Measurements from ENCODE around the gene KCNQ1. TPM values are rescaled to one million over a fixed set of nuclear protein-coding genes. Genes with fewer than 3 reads are reported as not detected.

The KCNQ1 gene
- total and polyA plus RNA-seq, 2 of the 13 experiments (the other 11 are each of a cell fraction or from before 2014, with no cell fraction given) = 0.02 to 0.08 TPM

DNA sequence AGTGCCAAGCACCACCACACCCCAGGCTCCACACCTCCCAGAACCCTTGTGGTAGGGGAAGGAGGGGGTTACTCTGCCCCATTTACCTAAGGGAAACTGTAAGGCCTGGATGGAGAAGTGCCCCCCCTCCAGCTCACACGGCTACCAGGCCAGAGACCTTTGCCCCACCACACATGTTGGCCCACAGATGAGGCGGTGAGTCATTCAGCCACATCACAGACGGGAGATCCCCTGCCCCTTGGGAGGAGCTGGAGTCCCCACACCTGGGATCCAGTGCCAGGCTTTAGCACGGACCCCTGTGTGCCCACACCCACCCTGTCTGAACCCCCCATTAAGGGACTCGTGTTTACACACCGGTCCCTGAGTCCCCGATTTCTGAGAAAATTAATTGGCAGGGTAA, 415.8 kb downstream of the KCNQ1 start (continued):
- TF ChIP-seq, protein P1, sequence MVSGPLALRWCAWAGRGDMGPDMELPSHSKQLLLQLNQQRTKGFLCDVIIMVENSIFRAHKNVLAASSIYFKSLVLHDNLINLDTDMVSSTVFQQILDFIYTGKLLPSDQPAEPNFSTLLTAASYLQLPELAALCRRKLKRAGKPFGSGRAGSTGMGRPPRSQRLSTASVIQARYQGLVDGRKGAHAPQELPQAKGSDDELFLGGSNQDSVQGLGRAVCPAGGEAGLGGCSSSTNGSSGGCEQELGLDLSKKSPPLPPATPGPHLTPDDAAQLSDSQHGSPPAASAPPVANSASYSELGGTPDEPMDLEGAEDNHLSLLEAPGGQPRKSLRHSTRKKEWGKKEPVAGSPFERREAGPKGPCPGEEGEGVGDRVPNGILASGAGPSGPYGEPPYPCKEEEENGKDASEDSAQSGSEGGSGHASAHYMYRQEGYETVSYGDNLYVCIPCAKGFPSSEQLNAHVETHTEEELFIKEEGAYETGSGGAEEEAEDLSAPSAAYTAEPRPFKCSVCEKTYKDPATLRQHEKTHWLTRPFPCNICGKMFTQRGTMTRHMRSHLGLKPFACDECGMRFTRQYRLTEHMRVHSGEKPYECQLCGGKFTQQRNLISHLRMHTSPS (CRISPR knock-in tag; IDR thresholded peaks at IDR 0.05; ENCODE audit: low read depth) = peak; percentile 56; the same call in 1 of the 2 replicates
- 0 out of 2 replicates have a peak, but pooled peaks have one; percentile 22 for TF ChIP-seq KDM2A (CRISPR knock-in tag; IDR thresholded peaks at IDR 0.05; ENCODE audit: borderline replicate concordance, low read depth)
- TF ChIP-seq GATAD2A (CRISPR knock-in tag; IDR thresholded peaks at IDR 0.05) = peak; percentile 44
- TF ChIP-seq HNRNPUL1 (IDR thresholded peaks at IDR 0.05; ENCODE audit: low read depth, low read length) = no peak
- TF ChIP-seq FOSL1 (CRISPR knock-in tag; IDR thresholded peaks at IDR 0.05; ENCODE audit: borderline replicate concordance) = peak; percentile 74
- TF ChIP-seq DPF2 (CRISPR knock-in tag; IDR thresholded peaks at IDR 0.05; ENCODE audit: borderline replicate concordance, low read depth) = peak; percentile 47; the same call in 1 of the 2 replicates
- no peak for TF ChIP-seq LCORL (IDR thresholded peaks at IDR 0.05)
- TF ChIP-seq LCORL (CRISPR knock-in tag; IDR thresholded peaks at IDR 0.05) = peak; percentile 57; the same call in 1 of the 2 replicates
- TF ChIP-seq MAFG (CRISPR knock-in tag; IDR thresholded peaks at IDR 0.05) = no peak
- TF ChIP-seq U2AF2 (IDR thresholded peaks at IDR 0.05; ENCODE audit: low read depth, low read length) = no peak
- no peak for TF ChIP-seq MIER3 (CRISPR knock-in tag; IDR thresholded peaks at IDR 0.05; ENCODE audit: borderline replicate concordance)
- TF ChIP-seq, protein P2, sequence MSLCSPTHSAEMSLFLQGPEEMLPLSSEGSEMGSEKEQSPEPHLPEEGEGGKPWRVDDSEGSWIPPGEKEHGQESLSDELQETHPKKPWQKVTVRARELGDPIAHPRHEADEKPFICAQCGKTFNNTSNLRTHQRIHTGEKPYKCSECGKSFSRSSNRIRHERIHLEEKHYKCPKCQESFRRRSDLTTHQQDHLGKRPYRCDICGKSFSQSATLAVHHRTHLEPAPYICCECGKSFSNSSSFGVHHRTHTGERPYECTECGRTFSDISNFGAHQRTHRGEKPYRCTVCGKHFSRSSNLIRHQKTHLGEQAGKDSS (CRISPR knock-in tag; IDR thresholded peaks at IDR 0.05; ENCODE audit: borderline replicate concordance, low read depth) = 0 out of 2 replicates have a peak, but pooled peaks have one; percentile 46
- no peak for TF ChIP-seq ZNF776 (CRISPR knock-in tag; IDR thresholded peaks at IDR 0.05)
- peak; percentile 15 for TF ChIP-seq SKI (IDR thresholded peaks at IDR 0.05; ENCODE audit: partially characterized antibody)
- peak; percentile 40 to 62; a peak in 2 of 4 replicates for TF ChIP-seq NR2F1 (CRISPR knock-in tag; IDR thresholded peaks at IDR 0.05)
- TF ChIP-seq, protein P3, sequence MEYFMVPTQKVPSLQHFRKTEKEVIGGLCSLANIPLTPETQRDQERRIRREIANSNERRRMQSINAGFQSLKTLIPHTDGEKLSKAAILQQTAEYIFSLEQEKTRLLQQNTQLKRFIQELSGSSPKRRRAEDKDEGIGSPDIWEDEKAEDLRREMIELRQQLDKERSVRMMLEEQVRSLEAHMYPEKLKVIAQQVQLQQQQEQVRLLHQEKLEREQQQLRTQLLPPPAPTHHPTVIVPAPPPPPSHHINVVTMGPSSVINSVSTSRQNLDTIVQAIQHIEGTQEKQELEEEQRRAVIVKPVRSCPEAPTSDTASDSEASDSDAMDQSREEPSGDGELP (IDR thresholded peaks at IDR 0.05; ENCODE audit: borderline replicate concordance, low read depth) = peak; percentile 73; the same call in 1 of the 2 replicates

All from HepG2 (cell line).